ENCODE results near the gene SARM1. TPM values are rescaled to one million over a fixed set of nuclear protein-coding genes. Genes with fewer than 3 reads are reported as not detected.

The SARM1 gene
- total RNA-seq, 3 donors from 2014 or later (not counting 1 experiment from before 2014, with no cell fraction given): 25.7 to 33.0 (median 26.2) TPM

DNA sequence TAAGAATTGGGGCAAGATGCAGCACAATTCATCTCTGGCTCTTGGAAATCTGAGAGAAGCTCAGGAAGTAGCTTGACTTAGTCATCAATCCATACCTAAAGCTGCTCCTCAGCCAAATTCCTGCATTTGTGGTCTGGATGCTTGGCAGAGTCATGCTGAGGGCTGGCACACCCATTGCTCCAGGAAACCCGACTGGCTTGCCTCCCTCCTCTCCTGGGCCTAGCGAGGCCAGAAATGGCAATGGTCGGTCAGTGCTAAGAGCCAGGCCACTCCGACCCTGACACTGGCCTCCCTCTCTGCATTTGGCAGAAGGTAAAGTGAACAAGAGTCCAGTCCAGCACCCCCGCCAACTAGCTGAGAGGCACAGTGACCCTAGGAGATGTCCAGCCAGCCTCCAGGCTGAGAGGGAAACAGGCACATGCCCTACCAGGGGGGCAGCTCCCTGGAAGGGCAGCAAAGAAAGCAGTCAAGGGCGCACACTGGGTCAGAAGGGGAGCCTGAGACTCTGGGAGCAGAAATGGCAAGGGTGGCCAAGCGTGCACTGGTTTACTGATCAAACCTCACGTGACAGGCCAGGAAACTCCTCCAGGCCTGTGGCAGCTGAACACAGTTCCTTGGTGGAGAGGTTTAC lies 24.1 kb upstream of the SARM1 start:
- TF ChIP-seq, protein P1, sequence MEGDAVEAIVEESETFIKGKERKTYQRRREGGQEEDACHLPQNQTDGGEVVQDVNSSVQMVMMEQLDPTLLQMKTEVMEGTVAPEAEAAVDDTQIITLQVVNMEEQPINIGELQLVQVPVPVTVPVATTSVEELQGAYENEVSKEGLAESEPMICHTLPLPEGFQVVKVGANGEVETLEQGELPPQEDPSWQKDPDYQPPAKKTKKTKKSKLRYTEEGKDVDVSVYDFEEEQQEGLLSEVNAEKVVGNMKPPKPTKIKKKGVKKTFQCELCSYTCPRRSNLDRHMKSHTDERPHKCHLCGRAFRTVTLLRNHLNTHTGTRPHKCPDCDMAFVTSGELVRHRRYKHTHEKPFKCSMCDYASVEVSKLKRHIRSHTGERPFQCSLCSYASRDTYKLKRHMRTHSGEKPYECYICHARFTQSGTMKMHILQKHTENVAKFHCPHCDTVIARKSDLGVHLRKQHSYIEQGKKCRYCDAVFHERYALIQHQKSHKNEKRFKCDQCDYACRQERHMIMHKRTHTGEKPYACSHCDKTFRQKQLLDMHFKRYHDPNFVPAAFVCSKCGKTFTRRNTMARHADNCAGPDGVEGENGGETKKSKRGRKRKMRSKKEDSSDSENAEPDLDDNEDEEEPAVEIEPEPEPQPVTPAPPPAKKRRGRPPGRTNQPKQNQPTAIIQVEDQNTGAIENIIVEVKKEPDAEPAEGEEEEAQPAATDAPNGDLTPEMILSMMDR (IDR thresholded peaks at IDR 0.05): no peak
- Histone ChIP-seq H3K27me3 (ENCODE audit: control insufficient read depth, insufficient read depth, low read length) (no peaks in the 10 kb centered on the region), H3K36me3 (ENCODE audit: control insufficient read depth, insufficient read depth, low read length) (peaks cover 83% of the 10 kb centered on the region), H3K27ac (ENCODE audit: low read length) (no peak overlapping the region), H3K4me1 (ENCODE audit: control insufficient read depth, insufficient read depth, low read length) (no peaks in the 10 kb centered on the region), H3K4me3 (ENCODE audit: low read length) (no peak overlapping the region), H3K9me3 (ENCODE audit: control insufficient read depth, insufficient read depth, low read length) (no peaks in the 10 kb centered on the region)
- DNase-seq: no peak
- intact Hi-C loops (cut with micrococcal nuclease): no loop called here
- no peaks in the 10 kb centered on the region for H3K4me1 Mint-ChIP-seq
- no peak overlapping the region for H3K27ac Mint-ChIP-seq
- H3K36me3 Mint-ChIP-seq: no peaks in the 10 kb centered on the region
- H3K9me3 Mint-ChIP-seq: no peaks in the 10 kb centered on the region
- no peaks in the 10 kb centered on the region for H3K27me3 Mint-ChIP-seq (ENCODE audit: low read depth in 2 of 2)
- WGBS (ENCODE audit: insufficient coverage): 96% methylated on average over 8 of the region's 8 CpGs
- no peak overlapping the region for H3K4me3 Mint-ChIP-seq
- ATAC-seq: no peak

- intact Hi-C loops (cut with micrococcal nuclease): no loop called here
- H3K36me3 ChIP-seq (ENCODE audit: control insufficient read depth, insufficient read depth, low read length): peaks cover 81% of the 10 kb centered on the region
- Mint-ChIP-seq H3K4me3 (no peak overlapping the region), H3K27ac (no peak overlapping the region), H3K9me3 (no peaks in the 10 kb centered on the region), H3K27me3 (ENCODE audit: low read depth in 2 of 2) (no peaks in the 10 kb centered on the region), H3K36me3 (no peaks in the 10 kb centered on the region), H3K4me1 (no peaks in the 10 kb centered on the region)
- ATAC-seq (no peak), DNase-seq (no peak)
- TF ChIP-seq, protein P1 (IDR thresholded peaks at IDR 0.05): no peak
- H3K27me3 ChIP-seq (ENCODE audit: control insufficient read depth, insufficient read depth, low read length): no peaks in the 10 kb centered on the region
- no peak overlapping the region for H3K4me3 ChIP-seq (ENCODE audit: low read length)
- no peak overlapping the region for H3K27ac ChIP-seq (ENCODE audit: low read length)
- no peaks in the 10 kb centered on the region for H3K4me1 ChIP-seq (ENCODE audit: control insufficient read depth, insufficient read depth, low read length)
- H3K9me3 ChIP-seq (ENCODE audit: control insufficient read depth, insufficient read depth, low read length): no peaks in the 10 kb centered on the region
- 77% methylated on average over 3 of the region's 3 CpGs for WGBS (ENCODE audit: insufficient coverage)
Observed at GRCh38 chr17:28348979-28349378, 22.5 kb upstream of the SARM1 start.

GRCh38 chr17:28350271-28350670 lies 21.2 kb upstream of the SARM1 start:
- H3K27me3 Mint-ChIP-seq (ENCODE audit: low read depth in 2 of 2): no peaks in the 10 kb centered on the region
- H3K36me3 Mint-ChIP-seq: no peaks in the 10 kb centered on the region
- H3K27ac ChIP-seq (ENCODE audit: low read length): no peak overlapping the region
- intact Hi-C loops (cut with micrococcal nuclease): no loop called here
- no peaks in the 10 kb centered on the region for H3K9me3 ChIP-seq (ENCODE audit: control insufficient read depth, insufficient read depth, low read length)
- H3K27ac Mint-ChIP-seq: no peak overlapping the region
- H3K4me3 Mint-ChIP-seq: no peak overlapping the region
- TF ChIP-seq, protein P1 (IDR thresholded peaks at IDR 0.05): no peak
- H3K4me3 ChIP-seq (ENCODE audit: low read length): no peak overlapping the region
- DNase-seq (no peak), ATAC-seq (no peak)
- no peaks in the 10 kb centered on the region for H3K4me1 ChIP-seq (ENCODE audit: control insufficient read depth, insufficient read depth, low read length)
- no peaks in the 10 kb centered on the region for H3K27me3 ChIP-seq (ENCODE audit: control insufficient read depth, insufficient read depth, low read length)
- H3K9me3 Mint-ChIP-seq: no peaks in the 10 kb centered on the region
- H3K4me1 Mint-ChIP-seq: no peaks in the 10 kb centered on the region
- 100% methylated on average over 7 of the region's 7 CpGs for whole genome bisulfite sequencing (ENCODE audit: insufficient coverage)
- H3K36me3 ChIP-seq (ENCODE audit: control insufficient read depth, insufficient read depth, low read length): peaks cover 80% of the 10 kb centered on the region
